SKM-1 treated with dmso at 0.1 percent for 144 hours (cell line): Measurements from ENCODE around the gene SMARCA4.

Source experiments
- DNase-seq: peaks from one replicate; lab custom pipeline; 2025; ENCODE audit not compliant: unreplicated experiment; lab: John Stamatoyannopoulos, UW

Gene SMARCA4

DNA sequence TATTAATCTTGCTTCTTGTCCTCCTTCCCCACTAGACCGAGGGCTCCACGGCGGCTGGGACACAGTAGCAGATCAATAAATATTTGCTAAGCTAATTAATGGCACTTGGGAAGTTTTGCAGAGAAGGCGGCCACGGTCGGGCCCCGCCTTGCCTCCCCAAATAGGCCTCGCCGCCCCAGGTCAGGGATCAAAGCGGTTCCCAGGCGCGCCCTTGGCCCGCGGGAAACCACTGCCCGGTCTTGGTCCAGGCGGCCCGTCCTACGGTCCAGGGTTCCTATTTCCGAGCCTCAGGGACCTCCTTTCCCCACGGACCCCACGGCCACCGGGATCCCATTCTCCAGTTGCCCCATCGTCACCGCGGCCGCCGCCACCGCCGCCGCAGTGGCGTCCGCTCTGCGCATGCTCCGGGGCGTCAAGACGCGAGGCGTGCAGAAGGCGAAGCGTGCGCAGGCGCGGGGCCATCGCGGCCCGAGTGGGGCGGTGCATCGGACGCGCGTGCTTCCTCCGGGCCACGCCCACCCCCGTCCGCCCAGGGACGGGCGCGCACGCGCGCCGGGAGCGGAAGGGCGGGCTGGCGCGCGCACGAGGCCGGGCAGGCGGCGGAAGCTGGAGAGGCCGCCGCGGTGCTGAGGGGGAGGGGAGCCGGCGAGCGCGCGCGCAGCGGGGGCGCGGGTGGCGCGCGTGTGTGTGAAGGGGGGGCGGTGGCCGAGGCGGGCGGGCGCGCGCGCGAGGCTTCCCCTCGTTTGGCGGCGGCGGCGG is at the start of gene SMARCA4:
Gene SMARCA4, plus strand, starts transcription at position 717 of the 759 bp plus-strand sequence. CDS start 23,122 bp downstream, outside the sequence.
- DNase-seq = peak; percentile 95

DNA sequence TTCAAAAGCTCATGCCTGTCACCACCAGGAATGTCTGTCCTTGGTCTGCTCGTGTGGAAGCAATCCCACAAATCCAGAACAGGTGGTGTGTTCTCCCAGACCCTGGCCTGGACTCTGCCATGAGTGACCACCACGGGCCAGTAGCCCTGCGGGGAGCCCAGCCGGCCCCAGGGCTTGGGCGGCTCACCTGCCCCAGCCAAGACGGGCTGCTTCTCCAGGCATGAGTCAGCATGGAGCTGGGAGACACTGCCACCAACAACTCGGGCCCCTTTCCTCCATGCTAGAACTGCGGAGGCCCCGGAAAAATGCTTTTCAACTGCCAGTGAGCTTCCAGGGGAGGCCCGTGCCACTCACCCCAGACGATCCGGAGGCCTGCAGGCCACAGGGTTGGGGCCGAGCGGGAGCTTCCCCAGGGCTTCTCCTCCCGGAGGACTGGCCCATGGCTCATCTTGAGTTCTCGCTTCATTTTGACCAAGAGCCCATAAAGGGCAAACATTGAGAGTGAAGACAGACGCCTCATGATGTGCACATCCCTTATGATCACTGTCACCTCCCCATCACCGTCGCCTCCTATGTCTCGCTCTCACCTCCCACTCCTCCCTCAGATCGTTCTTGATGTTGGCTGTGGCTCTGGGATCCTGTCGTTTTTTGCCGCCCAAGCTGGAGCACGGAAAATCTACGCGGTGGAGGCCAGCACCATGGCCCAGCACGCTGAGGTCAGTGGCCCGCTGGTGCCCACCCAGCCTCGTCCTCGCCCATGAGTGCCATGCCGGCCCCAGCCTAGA is 49.1 kb upstream of the SMARCA4 start:
- DNase-seq = no peak

DNA sequence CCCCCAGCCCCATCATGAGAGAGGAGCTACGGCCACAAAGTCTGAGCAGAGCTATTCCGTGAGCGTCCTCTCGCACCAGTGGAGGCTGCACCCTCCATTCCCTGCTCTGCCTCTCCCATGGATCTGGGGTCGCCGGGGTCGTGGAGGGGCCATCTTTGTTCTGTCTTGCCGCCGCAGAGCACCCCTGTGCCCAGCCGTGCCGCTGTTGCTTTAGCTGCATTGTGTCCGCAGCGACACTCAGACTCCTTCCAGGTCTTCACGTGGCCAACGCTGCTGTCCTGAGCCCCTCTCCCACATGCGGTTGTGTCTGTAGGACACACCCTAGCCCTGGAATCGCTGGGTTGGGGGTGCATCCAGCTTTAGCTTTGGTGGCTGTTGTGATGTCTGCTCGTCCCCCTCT is 48.2 kb upstream of the SMARCA4 start:
- DNase-seq = no peak

DNA sequence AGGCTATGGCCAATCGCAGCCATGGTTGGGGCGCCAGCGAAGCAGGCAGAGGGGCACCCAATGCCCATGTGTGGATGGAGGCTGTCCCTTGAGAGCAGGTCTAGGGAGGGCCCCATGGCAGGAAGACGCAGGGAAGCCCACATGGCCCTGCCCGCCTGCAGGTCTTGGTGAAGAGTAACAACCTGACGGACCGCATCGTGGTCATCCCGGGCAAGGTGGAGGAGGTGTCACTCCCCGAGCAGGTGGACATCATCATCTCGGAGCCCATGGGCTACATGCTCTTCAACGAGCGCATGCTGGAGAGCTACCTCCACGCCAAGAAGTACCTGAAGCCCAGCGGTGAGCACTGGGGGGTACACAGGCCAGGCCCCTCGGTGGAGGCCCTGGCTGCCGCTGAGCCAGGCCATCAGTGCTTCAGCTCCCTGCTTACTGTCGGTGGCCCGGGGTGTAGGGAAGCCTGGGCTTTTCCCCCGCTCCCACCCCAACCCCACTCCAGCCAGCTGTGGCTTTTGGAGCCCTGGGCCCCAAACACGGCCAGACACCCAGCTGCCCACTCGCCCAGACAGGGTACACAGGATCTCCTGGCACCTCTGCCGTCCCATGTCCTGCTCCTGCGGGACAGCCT is 47.0 kb upstream of the SMARCA4 start:
- no peak for DNase-seq

DNA sequence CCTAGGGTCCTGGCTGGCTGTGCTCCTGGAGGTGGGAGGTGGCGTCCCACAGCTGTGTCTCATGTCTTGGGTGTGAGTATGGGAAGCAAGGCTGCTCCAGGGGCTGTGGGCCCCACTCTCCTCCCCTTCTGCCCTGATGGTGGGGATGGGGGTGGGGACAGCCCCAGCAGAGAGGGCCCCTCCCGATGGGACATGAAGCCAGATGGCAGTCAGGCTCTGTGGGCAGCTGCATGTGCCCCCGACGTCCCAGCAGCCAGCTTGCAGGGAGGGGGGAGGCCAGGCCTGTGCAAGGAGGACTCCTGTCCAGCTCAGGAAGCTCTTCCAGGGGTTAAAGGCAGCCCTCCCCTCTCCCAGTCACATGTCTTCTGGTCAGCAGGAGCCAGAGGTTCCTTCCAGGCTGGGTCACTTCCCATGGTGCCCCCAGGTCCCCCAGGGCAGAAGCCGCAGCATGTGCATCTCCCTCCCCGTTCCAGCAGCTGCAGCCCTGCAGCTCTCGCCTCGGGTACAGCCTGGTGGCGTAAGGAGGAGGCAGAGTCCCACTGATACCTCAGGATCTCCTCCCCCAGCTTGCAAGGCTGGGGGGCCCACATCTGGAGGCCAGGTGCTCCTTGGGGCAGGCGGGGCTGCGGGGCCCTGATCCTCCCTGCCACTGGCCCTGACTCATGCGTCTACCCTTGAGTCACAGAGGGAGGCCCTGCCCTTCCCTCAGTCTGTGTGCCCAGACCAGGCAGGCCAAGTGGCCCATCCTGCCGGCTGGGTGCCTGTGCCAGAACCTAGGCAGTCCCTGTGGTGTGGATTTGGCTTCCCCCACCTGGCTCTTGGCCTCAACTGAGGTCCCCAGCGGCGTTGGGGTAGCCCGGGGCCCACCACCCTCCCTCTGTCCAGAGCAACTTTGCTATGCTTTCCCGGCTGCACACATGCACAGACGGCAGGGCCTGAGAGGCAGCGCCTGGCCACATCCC is 45.4 kb upstream of the SMARCA4 start:
- no peak for DNase-seq

DNA sequence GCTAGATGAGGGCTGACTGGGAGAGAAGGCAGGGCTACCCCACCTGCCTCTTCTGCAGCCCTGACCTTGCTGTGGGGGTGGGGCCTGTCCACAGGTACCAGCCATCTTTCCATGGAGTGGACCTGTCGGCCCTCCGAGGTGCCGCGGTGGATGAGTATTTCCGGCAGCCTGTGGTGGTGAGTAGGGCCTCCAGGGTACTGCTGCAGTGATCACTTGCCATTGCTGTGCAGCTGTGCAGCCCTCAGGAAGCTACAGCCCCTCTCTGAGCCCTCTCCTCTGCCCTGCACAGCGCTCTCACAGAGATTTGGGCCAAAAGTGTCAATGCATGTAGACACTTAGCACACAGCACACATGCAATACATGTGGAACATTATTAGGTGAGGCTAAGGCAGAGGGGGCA is 44.2 kb upstream of the SMARCA4 start:
- DNase-seq = no peak

DNA sequence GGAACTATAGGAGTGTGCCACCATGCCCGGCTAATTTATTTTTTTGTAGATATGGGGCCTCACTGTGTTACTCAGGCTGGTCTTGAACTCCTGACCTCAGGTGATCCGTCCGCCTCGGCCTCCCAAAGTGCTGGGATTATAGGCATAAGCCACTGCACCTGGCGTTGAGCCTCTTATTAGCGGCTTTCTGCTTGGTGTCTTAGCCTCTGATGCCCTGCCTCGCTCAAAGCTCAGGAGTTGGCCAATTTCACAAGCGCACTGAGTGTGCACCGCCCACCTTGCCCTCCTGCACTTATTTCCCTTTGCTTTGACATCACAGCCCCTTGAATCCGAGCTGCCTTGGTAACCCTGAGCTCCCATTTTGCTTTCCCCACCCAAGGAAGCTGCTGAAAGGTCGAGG is 42.5 kb upstream of the SMARCA4 start:
- no peak for DNase-seq

DNA sequence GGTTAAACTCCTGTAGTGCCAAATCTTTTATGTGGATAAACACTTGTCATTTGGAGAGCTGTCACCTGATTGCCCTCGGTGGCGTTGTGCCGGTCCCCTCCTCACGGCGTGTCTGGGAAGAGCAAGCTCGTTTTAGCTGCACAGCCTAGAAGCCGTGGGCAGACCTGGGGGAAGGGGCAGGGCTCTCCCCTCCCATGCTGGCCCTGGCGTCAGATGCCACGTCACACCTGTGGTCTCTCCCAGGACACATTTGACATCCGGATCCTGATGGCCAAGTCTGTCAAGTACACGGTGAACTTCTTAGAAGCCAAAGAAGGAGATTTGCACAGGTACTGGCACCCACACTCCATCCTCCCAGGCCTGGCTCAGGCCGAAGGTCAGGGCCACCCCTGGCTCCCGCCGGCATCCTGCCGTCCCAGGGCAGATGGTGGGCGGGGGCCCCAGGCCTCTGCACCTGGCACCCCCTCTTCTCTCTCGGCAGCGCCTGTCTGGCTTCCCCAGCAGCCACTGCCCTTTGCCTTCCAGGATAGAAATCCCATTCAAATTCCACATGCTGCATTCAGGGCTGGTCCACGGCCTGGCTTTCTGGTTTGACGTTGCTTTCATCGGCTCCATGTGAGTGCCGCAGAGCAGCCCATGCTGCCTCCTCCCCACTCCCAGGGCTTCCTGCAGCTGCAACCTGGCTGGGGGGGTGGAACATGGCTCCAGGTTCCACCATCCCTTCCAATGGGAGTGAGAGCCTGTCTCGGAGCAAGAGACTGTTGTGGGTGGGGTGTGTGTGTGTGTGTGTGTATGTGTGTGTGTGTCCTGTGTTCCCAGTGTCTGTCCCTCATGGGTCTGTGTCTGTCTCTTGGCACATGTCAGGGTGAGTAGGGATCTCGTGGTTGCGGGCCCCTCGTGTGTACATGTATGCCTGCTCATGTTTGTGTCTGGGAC is 41.2 kb upstream of the SMARCA4 start:
- DNase-seq = no peak

DNA sequence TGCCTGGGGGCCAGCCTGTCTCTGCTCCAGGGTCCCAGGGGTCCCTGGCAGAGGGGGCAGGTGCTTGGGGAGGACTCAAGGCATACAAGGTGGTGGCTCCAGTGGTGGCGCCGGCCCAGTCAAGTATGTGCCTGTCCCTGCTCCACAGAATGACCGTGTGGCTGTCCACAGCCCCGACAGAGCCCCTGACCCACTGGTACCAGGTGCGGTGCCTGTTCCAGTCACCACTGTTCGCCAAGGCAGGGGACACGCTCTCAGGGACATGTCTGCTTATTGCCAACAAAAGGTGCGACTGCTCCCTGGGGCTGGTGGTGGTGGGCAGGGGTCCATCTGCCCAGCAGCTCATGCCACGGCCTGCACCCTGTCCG is 40.6 kb upstream of the SMARCA4 start:
- DNase-seq = no peak

DNA sequence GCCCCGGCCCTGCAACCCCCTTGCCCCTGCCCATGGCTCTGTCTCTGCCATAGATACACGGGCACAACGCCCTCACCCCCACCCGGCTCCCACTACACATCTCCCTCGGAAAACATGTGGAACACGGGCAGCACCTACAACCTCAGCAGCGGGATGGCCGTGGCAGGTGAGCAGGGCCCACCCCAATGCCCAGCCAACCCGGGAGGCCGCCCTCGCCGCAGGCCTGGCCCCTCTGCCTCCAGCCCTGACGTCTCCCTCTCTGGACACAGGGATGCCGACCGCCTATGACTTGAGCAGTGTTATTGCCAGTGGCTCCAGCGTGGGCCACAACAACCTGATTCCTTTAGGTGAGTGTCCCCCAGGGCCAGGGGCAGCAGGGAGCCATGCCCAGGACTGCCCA is 40.0 kb upstream of the SMARCA4 start:
- no peak for DNase-seq

DNA sequence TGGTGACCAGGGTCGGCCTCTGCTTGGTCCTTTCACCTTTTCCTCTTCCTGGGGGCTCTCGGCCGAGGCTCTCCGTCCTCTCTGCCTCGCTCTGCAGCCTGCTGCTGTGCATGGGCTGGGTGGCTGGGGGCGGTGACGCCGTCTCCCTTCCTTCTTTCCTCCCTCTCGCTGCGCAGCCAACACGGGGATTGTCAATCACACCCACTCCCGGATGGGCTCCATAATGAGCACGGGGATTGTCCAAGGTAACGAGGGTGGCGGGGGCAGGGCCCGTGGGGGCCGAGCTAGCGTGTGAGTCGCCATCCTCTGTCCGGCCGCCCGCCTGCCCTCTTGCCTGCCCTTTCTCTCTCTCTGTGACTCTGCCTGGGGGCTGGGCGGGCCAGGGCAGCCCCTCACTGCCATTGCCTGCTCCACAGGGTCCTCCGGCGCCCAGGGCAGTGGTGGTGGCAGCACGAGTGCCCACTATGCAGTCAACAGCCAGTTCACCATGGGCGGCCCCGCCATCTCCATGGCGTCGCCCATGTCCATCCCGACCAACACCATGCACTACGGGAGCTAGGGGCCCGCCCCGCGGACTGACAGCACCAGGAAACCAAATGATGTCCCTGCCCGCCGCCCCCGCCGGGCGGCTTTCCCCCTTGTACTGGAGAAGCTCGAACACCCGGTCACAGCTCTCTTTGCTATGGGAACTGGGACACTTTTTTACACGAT is 39.5 kb upstream of the SMARCA4 start:
- no peak for DNase-seq

DNA sequence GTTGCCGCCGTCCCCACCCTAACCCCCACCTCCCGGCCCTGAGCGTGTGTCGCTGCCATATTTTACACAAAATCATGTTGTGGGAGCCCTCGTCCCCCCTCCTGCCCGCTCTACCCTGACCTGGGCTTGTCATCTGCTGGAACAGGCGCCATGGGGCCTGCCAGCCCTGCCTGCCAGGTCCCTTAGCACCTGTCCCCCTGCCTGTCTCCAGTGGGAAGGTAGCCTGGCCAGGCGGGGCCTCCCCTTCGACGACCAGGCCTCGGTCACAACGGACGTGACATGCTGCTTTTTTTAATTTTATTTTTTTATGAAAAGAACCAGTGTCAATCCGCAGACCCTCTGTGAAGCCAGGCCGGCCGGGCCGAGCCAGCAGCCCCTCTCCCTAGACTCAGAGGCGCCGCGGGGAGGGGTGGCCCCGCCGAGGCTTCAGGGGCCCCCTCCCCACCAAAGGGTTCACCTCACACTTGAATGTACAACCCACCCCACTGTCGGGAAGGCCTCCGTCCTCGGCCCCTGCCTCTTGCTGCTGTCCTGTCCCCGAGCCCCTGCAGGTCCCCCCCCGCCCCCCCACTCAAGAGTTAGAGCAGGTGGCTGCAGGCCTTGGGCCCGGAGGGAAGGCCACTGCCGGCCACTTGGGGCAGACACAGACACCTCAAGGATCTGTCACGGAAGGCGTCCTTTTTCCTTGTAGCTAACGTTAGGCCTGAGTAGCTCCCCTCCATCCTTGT is 38.8 kb upstream of the SMARCA4 start:
- DNase-seq = no peak

DNA sequence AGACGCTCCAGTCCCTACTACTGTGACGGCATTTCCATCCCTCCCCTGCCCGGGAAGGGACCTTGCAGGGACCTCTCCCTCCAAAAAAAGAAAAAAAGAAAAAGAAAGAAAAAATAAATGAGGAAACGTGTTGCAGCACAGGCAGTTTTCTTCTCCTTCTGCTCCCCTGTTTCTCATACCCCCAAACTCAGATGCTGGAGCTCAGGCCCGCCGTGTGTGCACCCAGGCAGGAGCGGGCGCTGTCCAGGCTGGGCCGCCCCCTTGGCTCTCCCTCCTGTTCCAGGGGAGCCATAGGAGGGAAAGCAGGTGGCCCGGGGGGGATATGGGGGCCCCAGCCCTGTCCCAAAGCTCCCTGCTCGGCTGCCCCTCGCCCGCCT is 38.2 kb upstream of the SMARCA4 start:
- DNase-seq = no peak

DNA sequence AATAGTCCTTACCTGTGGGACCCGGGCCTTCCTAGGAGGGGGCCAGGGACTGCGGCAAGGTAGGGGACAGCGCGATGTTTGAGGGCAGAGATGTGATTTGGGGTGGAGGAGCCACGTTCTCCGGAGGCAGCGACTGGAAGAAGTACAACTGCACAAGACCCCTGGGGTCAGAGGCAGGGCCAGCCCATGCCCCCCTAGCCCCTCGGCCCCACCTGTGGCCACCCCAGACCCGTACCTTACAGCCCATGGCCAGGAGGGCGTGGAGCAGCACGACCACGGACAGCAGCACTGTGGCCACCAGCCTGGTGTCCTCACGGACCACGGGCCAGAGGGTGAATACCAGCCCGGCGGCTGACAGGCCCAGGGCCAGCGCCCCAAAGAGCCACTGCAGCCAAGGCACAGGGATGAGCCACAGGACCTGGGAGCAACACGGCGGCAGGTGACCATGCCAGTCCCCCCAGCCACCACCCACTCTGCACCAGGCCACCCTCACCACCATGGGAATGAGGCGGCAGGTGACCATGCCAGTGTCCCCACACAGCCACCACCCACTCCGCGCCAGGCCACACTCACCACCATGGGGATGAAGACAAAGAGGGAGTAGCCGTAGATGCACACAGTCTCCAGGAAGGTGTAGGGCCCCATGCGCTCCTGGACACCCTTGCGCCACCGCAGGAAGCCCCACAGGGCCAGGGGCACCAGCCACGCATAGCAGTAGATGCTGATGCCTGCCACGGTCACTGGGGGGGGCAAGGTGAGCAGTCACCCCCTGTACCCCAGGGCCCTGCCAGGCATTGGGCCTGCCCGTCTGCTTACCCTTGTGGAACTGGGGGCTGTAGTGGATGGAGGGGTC is 37.3 kb upstream of the SMARCA4 start:
- no peak for DNase-seq

DNA sequence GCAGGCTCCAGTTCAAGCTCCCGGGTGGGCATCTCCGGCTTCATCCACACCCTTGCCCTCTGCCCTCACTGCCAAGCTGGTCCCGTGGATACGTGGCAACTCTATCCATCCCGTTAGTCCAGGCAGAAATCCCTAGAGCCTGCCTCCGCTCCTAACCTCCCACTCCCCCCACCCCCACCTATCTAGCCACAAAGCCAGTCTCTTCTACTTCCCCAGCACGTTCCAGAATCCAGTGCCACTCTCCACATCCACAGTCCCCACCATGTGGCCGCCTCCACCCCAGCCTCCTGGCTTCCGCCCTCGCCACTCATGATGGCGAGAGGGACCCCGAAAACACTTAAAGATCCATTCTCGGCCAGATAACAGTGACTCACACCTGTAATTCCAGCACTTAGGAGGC is 36.2 kb upstream of the SMARCA4 start:
- DNase-seq = no peak

DNA sequence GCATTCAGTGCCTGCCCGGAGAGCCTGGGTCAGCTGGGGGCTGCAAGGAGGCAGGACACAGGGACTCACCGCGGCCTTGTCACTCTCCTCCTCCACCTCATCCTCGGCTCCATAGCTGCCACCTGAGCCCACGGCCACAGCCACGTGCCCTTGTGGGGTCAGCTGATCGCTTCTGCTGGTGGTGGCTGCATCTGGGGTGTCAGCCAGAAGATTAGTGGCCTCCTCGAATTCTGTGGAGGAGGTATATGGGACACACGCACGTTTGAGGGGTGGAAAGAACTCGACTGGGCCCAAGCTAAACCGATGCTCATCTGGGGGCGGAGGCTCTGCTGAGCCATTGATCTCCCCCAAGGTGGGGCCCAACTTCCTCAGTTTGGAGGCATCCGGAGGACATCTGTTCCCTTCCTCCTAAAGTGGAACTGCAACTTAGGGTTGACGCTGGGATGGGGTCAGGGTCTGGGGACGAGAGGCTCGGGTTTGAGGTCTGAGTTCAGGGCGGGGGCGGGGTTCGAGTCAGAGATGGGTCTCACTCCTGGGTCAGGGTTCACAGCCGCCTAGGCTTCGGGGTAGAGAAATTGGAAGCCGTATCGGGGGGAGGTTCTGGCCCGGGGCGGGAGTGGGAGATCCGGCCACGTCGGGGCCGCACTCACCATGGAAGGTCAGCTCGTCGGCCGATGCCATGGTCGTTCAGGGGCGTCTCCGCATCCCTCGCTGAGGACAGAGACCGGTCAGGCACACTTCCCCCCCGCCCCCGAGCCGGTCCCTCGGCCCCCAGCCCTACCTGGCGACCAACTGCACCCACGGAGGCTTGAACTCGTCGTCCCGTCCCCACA is 32.9 kb upstream of the SMARCA4 start:
- DNase-seq = peak; percentile 8
